Lower leg skin (tissue), 4 donors: Measurements from ENCODE around the gene CPAMD8. TPM values are rescaled to one million over a fixed set of nuclear protein-coding genes. Genes with fewer than 3 reads are reported as not detected.

ENCODE experiments used
- DNase-seq, 2 donors: peaks; one replicate each; pipeline ENCODE4 v3.0.0-alpha.2; 2019; ENCODE audit warnings: low spot score in 2 of 2
- H3K4me3 ChIP-seq: fragments of 200-600 bp; sonication (generic); 2 replicates; pipeline ENCODE4 v1.5.1; 2017; ENCODE audit warnings: mild to moderate bottlenecking, low read depth; ENCODE audit not compliant: poor library complexity, severe bottlenecking
- CTCF ChIP-seq, 3 donors: fragments of 450-650 bp; IDR thresholded peaks; one replicate each; pipeline ENCODE4 v1.5.1; 2016; ENCODE audit warnings: antibody characterized with exemption in 3 of 3, mild to moderate bottlenecking in 3 of 3, moderate library complexity in 2 of 3
- POLR2A ChIP-seq, 2 donors: fragments of 450-650 bp; IDR thresholded peaks; one replicate each; pipeline ENCODE4 v1.6.1; 2016 to 2017; ENCODE audit warnings: antibody characterized with exemption in 2 of 2, mild to moderate bottlenecking in 1 of 2, moderate library complexity in 1 of 2
- WGBS, 2 donors: methylation state at CpG; one replicate each; pipeline ENCODE4 v1.1.5; 2018; 5-methylcytosine and 5-hydroxymethylcytosine counted together
- intact Hi-C: fragments of 100-400 bp; cut with DNase I; formaldehyde crosslinking; loops from one replicate; pipeline ENCODE4 v1.15.0; 2023; ENCODE audit warnings: low total_unique reads
- total RNA-seq, 4 donors: library from RNA; depleted of rRNA; stranded (reverse); fragments of >200 nt; gene quantifications; one replicate each; pipeline ENCODE4 v1.1.0, GENCODE V29; 2016

Gene CPAMD8
- total RNA-seq, 4 donors from 2014 or later: 8.1 to 14.0 (median 13.0) TPM

GRCh38 chr19:16886305-16886880 lies 140.2 kb downstream of the CPAMD8 start:
- 52 to 59% methylated on average over 20 of the region's 20 CpGs for WGBS, 2 donors
- H3K4me3 ChIP-seq: no peak overlapping the region
- intact Hi-C loops: no loop called here
- TF ChIP-seq POLR2A (IDR thresholded peaks at IDR 0.05) (no peak), CTCF (IDR thresholded peaks at IDR 0.05) (no peak)
- DNase-seq: peak; percentile 35 to 93

GRCh38 chr19:16885166-16885565 lies 141.4 kb downstream of the CPAMD8 start:
- intact Hi-C loops: no loop called here
- DNase-seq: no peak
- WGBS, 2 donors: 40 to 51% methylated on average over 5 of the region's 5 CpGs
- TF ChIP-seq POLR2A (IDR thresholded peaks at IDR 0.05): no peak
- no peak for TF ChIP-seq CTCF (IDR thresholded peaks at IDR 0.05)
- H3K4me3 ChIP-seq: no peak overlapping the region

- TF ChIP-seq CTCF (IDR thresholded peaks at IDR 0.05) (no peak), POLR2A (IDR thresholded peaks at IDR 0.05) (no peak)
- no peak for DNase-seq
- WGBS, 2 donors: 35 to 51% methylated on average over 2 to 3 of the region's 3 CpGs
- intact Hi-C loops: no loop called here
- H3K4me3 ChIP-seq: no peak overlapping the region
Measured at GRCh38 chr19:16883522-16883921, 143.1 kb downstream of the CPAMD8 start.

GRCh38 chr19:16882146-16882545 lies 144.5 kb downstream of the CPAMD8 start:
- H3K4me3 ChIP-seq: no peak overlapping the region
- TF ChIP-seq CTCF (IDR thresholded peaks at IDR 0.05) (no peak), POLR2A (IDR thresholded peaks at IDR 0.05) (no peak)
- WGBS, 2 donors: 93 to 95% methylated on average over 3 of the region's 3 CpGs
- no peak for DNase-seq
- intact Hi-C loops: no loop called here

GRCh38 chr19:16880884-16881554 lies 145.6 kb downstream of the CPAMD8 start:
- 94 to 96% methylated on average over 8 of the region's 8 CpGs for WGBS, 2 donors
- intact Hi-C loops: no loop called here
- TF ChIP-seq CTCF (IDR thresholded peaks at IDR 0.05): no peak
- no peak for TF ChIP-seq POLR2A (IDR thresholded peaks at IDR 0.05)
- DNase-seq: no peak
- no peak overlapping the region for H3K4me3 ChIP-seq
